Tibial nerve (tissue), 4 donors: ENCODE data around the gene FBXO8. TPM values are rescaled to one million over a fixed set of nuclear protein-coding genes. Genes with fewer than 3 reads are reported as not detected.

ENCODE experiments used
- DNase-seq, 2 donors: peaks; one replicate each; pipeline ENCODE4 v3.0.0-alpha.2; 2019; ENCODE audit warnings: low spot score in 2 of 2
- H3K27ac ChIP-seq, 4 donors: fragments of 200-600 bp; sonication (generic) in 3 of 4; one replicate each; pipeline ENCODE4 v1.5.1; 2017 to 2019; ENCODE audit warnings: mild to moderate bottlenecking in 1 of 4
- H3K27me3 ChIP-seq, 2 donors: fragments of 200-600 bp; sonication (generic) in 1 of 2; one replicate each; pipeline versions ENCODE4 v1.5.1 to v1.6.0; 2017 to 2019
- H3K36me3 ChIP-seq, 3 donors: fragments of 200-600 bp; sonication (generic); one replicate each; pipeline ENCODE4 v1.5.1; 2018 to 2019
- H3K4me1 ChIP-seq, 4 donors: fragments of 200-600 bp; sonication (generic) in 3 of 4; one replicate each; pipeline ENCODE4 v1.5.1; 2017 to 2019
- H3K4me3 ChIP-seq, 4 donors: fragments of 200-600 bp; sonication (generic) in 3 of 4; one replicate each; pipeline ENCODE4 v1.5.1; 2017 to 2019; ENCODE audit warnings: mild to moderate bottlenecking in 1 of 4, moderate library complexity in 1 of 4
- H3K9me3 ChIP-seq, 4 donors: fragments of 200-600 bp; sonication (generic) in 3 of 4; one replicate each; pipeline ENCODE4 v1.5.1; 2017 to 2019
- CTCF ChIP-seq, 5 experiments: fragments of 200-600 bp in 3 of 5; fragments of 450-650 bp in 2 of 5; sonication (generic) in 3 of 5; IDR thresholded peaks; one replicate each; pipeline ENCODE4 v1.5.1; 2016 to 2019; ENCODE audit warnings: antibody characterized with exemption in 5 of 5, mild to moderate bottlenecking in 3 of 5, moderate library complexity in 2 of 5
- EP300 ChIP-seq, 2 donors: sonication (generic); formaldehyde crosslinking; IDR thresholded peaks; one replicate each; pipeline ENCODE4 v1.6.1; 2017; ENCODE audit warnings: antibody characterized with exemption in 2 of 2, mild to moderate bottlenecking in 1 of 2
- POLR2A ChIP-seq, 2 donors: fragments of 450-650 bp; IDR thresholded peaks; one replicate each; pipeline ENCODE4 v1.6.1; 2017; ENCODE audit warnings: antibody characterized with exemption in 2 of 2, mild to moderate bottlenecking in 2 of 2, moderate library complexity in 2 of 2
- WGBS, 2 donors: methylation state at CpG; one replicate each; pipeline ENCODE4 v1.1.5; 2018; 5-methylcytosine and 5-hydroxymethylcytosine counted together
- total RNA-seq, 4 donors: library from RNA; depleted of rRNA; stranded (reverse); fragments of >200 nt; gene quantifications; one replicate each; pipeline ENCODE4 v1.1.0, GENCODE V29; 2016

The FBXO8 gene
- total RNA-seq, 4 donors from 2014 or later = 25.3 to 34.3 (median 30.3) TPM

DNA sequence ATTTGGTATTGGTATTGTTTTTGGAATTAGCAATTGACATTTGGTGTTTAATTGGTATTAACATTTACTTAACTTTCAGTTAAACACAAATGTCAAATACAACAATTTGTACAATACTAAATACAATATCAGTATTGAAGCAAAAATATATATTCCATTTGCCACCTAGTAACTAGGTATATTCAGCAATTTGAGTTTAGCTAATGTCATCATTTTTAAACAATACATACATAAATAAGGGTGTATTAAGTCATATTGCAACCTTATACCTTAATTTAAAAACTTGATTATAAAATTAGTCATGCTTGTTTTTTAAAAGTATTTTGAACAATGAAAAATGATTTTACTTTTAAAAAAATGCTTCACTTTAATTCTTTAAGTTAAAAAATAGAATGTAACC lies 53.3 kb downstream of the FBXO8 start:
- Histone ChIP-seq H3K27ac (no peak overlapping the region), H3K36me3 (peaks cover 0 to 9% (median 0%) of the 10 kb centered on the region in 3 donors), H3K9me3 (no peaks in the 10 kb centered on the region), H3K4me3 (no peak overlapping the region), H3K4me1 (no peaks in the 10 kb centered on the region), H3K27me3 (peaks cover 0 to 12% of the 10 kb centered on the region in 2 donors)
- no peak for DNase-seq
- TF ChIP-seq EP300 (IDR thresholded peaks at IDR 0.05) = no peak
- TF ChIP-seq POLR2A (IDR thresholded peaks at IDR 0.05) = no peak
- TF ChIP-seq CTCF (IDR thresholded peaks at IDR 0.05) = no peak

DNA sequence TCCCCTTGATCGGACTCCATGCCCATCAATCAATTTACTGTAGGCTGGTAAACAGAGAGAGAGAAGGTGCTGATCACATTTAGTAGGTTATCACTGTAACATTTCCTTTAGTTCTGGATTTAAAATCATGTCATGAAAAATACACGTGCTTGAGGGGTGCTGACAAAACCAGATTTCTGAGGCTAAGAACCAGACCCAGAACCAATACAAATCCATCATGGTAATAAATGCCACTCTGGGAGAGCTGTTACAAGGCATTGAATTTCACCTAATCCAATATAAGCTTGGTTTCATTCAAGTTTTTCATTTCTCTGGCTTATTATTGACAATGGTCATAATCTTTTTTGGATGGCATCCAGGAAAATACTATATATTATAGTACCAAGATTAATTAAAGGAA lies 54.5 kb downstream of the FBXO8 start:
- Histone ChIP-seq H3K4me1 (no peaks in the 10 kb centered on the region), H3K36me3 (no peaks in the 10 kb centered on the region), H3K27ac (no peak overlapping the region), H3K9me3 (no peaks in the 10 kb centered on the region), H3K4me3 (no peak overlapping the region), H3K27me3 (peaks cover 0 to 12% of the 10 kb centered on the region in 2 donors)
- no peak for TF ChIP-seq CTCF (IDR thresholded peaks at IDR 0.05)
- no peak for TF ChIP-seq EP300 (IDR thresholded peaks at IDR 0.05)
- TF ChIP-seq POLR2A (IDR thresholded peaks at IDR 0.05) = no peak
- DNase-seq = no peak
- WGBS, 2 donors = 62 to 71% methylated on average over 2 of the region's 2 CpGs

GRCh38 chr4:174225349-174226049 lies 58.0 kb downstream of the FBXO8 start:
- H3K4me1 ChIP-seq = no peaks in the 10 kb centered on the region
- no peak for DNase-seq
- 30 to 34% methylated on average over 9 of the region's 9 CpGs for WGBS, 2 donors
- H3K36me3 ChIP-seq = no peaks in the 10 kb centered on the region
- TF ChIP-seq EP300 (IDR thresholded peaks at IDR 0.05) = no peak
- TF ChIP-seq CTCF (IDR thresholded peaks at IDR 0.05) = no peak
- TF ChIP-seq POLR2A (IDR thresholded peaks at IDR 0.05) = no peak
- no peaks in the 10 kb centered on the region for H3K9me3 ChIP-seq
- peaks cover 0 to 23% of the 10 kb centered on the region in 2 donors for H3K27me3 ChIP-seq
- no peak overlapping the region for H3K4me3 ChIP-seq
- H3K27ac ChIP-seq = no peak overlapping the region

DNA sequence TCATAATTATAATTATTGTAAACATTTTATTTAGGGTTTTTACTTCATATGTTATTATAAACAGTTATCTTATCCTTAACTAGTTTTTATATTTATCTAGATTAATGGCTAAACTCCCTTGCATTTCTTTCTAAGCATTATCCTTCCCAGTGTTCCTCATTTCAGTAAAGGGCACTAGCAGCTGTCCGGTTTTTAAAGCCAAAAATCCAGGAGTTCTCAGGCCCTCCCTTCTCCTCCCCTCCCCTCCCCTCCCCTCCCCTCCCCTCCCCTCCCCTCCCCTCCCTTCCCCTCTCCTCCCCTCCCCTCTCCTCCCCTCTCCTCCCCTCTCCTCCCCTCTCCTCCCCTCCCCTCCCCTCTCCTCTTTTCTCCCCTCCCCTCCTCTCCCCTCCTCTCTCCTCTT lies 58.9 kb downstream of the FBXO8 start:
- Histone ChIP-seq H3K4me3 (no peak overlapping the region), H3K27me3 (peaks cover 0 to 32% of the 10 kb centered on the region in 2 donors), H3K4me1 (no peaks in the 10 kb centered on the region), H3K27ac (no peak overlapping the region), H3K9me3 (no peaks in the 10 kb centered on the region), H3K36me3 (no peaks in the 10 kb centered on the region)
- TF ChIP-seq EP300 (IDR thresholded peaks at IDR 0.05) (no peak), CTCF (IDR thresholded peaks at IDR 0.05) (no peak), POLR2A (IDR thresholded peaks at IDR 0.05) (no peak)
- WGBS, 2 donors = 42 to 47% methylated on average over 1 of the region's 1 CpG
- DNase-seq = no peak

DNA sequence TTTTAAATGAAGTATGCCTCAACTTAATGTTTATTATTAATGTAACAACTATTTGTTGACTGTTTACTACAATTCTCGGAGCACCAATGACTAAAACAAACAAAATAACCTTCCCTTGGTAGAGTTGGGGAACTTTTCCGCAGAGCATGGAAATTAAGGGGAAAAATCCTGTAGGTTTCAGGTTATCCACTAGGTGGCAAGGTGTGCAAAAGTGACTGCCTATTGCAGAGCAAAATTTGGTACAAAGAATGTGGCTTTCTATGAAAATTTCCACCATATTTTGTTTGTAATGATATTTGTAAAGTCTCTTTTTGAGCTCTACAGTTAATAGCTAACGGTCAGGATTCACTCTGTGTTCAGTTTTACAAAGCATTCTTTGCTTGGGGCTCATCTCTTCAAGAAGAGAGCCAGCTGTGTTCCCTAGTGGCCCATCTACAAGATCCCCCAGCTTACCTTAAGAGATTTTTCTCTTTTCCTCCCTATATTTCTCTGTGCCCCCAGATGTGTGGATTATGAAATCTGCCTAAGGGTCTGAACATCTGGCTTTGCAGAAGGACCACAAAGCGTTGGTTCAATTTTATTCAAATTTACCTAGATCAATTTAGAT lies 61.1 kb downstream of the FBXO8 start:
- Histone ChIP-seq H3K9me3 (no peaks in the 10 kb centered on the region), H3K27me3 (peaks cover 2 to 54% of the 10 kb centered on the region in 2 donors), H3K27ac (no peak overlapping the region), H3K4me1 (peaks cover 0 to 12% (median 10%) of the 10 kb centered on the region in 4 donors), H3K4me3 (no peak overlapping the region), H3K36me3 (no peaks in the 10 kb centered on the region)
- TF ChIP-seq POLR2A (IDR thresholded peaks at IDR 0.05) = no peak
- TF ChIP-seq CTCF (IDR thresholded peaks at IDR 0.05) = peak in 3 of 5 experiments; percentile 26 to 50 (median 31)
- WGBS, 2 donors = 49 to 53% methylated on average over 4 of the region's 4 CpGs
- DNase-seq = no peak
